HepG2 (cell line): ENCODE data around the gene TFF2. TPM values are rescaled to one million over a fixed set of nuclear protein-coding genes. Genes with fewer than 3 reads are reported as not detected.
A peak's percentile ranks its signal among the peaks of the same experiment; 100 is the strongest.

Source experiments
- ATF1 ChIP-seq: IDR thresholded peaks from 2 replicates; pipeline ENCODE4 v1.6.1; 2016; ENCODE audit warnings: mild to moderate bottlenecking, control low read depth
- DZIP1 ChIP-seq: sonication (generic); formaldehyde crosslinking; IDR thresholded peaks from 2 replicates; pipeline ENCODE4 v1.5.0; 2020; ENCODE audit warnings: mild to moderate bottlenecking, missing genetic modification reagents
- EHMT2 ChIP-seq: fragments of 200-600 bp; sonication (generic); IDR thresholded peaks from 2 replicates; pipeline ENCODE4 v1.7.0; 2017; ENCODE audit warnings: antibody characterized with exemption, low read depth, low read length, borderline replicate concordance
- ETS1 ChIP-seq: sonication (generic); formaldehyde crosslinking; IDR thresholded peaks from 2 replicates; pipeline ENCODE4 v1.4.0; 2020; ENCODE audit warnings: missing genetic modification reagents
- FOXP4 ChIP-seq: sonication (generic); formaldehyde crosslinking; IDR thresholded peaks from 2 replicates; pipeline ENCODE4 v1.4.0; 2020; ENCODE audit warnings: missing genetic modification reagents
- GMEB1 ChIP-seq: sonication (generic); formaldehyde crosslinking; IDR thresholded peaks from 2 replicates; pipeline ENCODE4 v1.5.1; 2020; ENCODE audit warnings: missing genetic modification reagents, mild to moderate bottlenecking, borderline replicate concordance
- JUND ChIP-seq: sonication (generic); formaldehyde crosslinking; IDR thresholded peaks from 2 replicates; pipeline ENCODE4 v1.8.0; 2022; ENCODE audit warnings: mild to moderate bottlenecking, missing genetic modification reagents
- KDM5B ChIP-seq: sonication (generic); formaldehyde crosslinking; IDR thresholded peaks from 2 replicates; pipeline ENCODE4 v1.4.0; 2020; ENCODE audit warnings: missing genetic modification reagents, mild to moderate bottlenecking, borderline replicate concordance
- NFIB ChIP-seq: sonication (generic); formaldehyde crosslinking; IDR thresholded peaks from 2 replicates; pipeline ENCODE4 v1.9.0; 2021; ENCODE audit warnings: missing genetic modification reagents, mild to moderate bottlenecking, borderline replicate concordance
- PRDM15 ChIP-seq: sonication (generic); formaldehyde crosslinking; IDR thresholded peaks from 2 replicates; pipeline ENCODE4 v1.4.0; 2020; ENCODE audit warnings: missing genetic modification reagents
- RARA ChIP-seq: IDR thresholded peaks from 2 replicates; pipeline ENCODE4 v1.6.1; 2016; ENCODE audit warnings: missing genetic modification reagents, missing compliant biosample characterization
- SNAPC5 ChIP-seq: sonication (generic); formaldehyde crosslinking; IDR thresholded peaks from 2 replicates; pipeline ENCODE4 v1.8.1; 2023; ENCODE audit warnings: mild to moderate bottlenecking, missing genetic modification reagents, borderline replicate concordance
- TEF ChIP-seq: sonication (generic); formaldehyde crosslinking; IDR thresholded peaks from 2 replicates; pipeline ENCODE4 v1.5.0; 2020; ENCODE audit warnings: missing genetic modification reagents
- ZFP36 ChIP-seq: fragments of 150-350 bp; IDR thresholded peaks from 2 replicates; pipeline ENCODE4 v1.6.1; 2018; ENCODE audit warnings: borderline replicate concordance, low read length, low read depth; ENCODE audit not compliant: partially characterized antibody
- ZNF576 ChIP-seq: sonication (generic); formaldehyde crosslinking; IDR thresholded peaks from 2 replicates; pipeline ENCODE4 v1.4.0; 2020; ENCODE audit warnings: mild to moderate bottlenecking, missing genetic modification reagents
- ZNF672 ChIP-seq: sonication (generic); formaldehyde crosslinking; IDR thresholded peaks from 2 replicates; pipeline ENCODE4 v1.8.1; 2022; ENCODE audit warnings: missing genetic modification reagents
- polyA plus RNA-seq, 8 experiments: library from polyadenylated mRNA; depleted of rRNA in 3 of 8; stranded (reverse) in 7 of 8; unstranded in 1 of 8; fragments of >200 nt; fragmentation: Illumina TruSeq in 4 of 8; extraction: Trizol in 4 of 8; gene quantifications; 2 replicates each; pipeline versions ENCODE4 v1.2.1 to v1.2.3, GENCODE V29; 2011 to 2016; ENCODE audit warnings: low read depth in 4 of 8, missing spikeins in 1 of 8, mixed read lengths in 1 of 8; ENCODE audit not compliant: insufficient read depth in 1 of 8
- total RNA-seq, 5 experiments: library from RNA; depleted of rRNA; stranded (reverse); fragments of >200 nt; fragmentation: Illumina TruSeq; extraction: Trizol; gene quantifications; 2 replicates each; pipeline ENCODE4 v1.2.3, GENCODE V29; 2016; ENCODE audit warnings: low read depth in 1 of 5

TFF2 gene
- total and polyA plus RNA-seq, 2 of the 13 experiments (the other 11 are each of a cell fraction or from before 2014, with no cell fraction given), result 1.5 TPM; not detected in 1

- peak; percentile 77; the same call in 1 of the 2 replicates for TF ChIP-seq EHMT2
- TF ChIP-seq ETS1 (CRISPR knock-in tag), result no peak
- TF ChIP-seq ZNF576, result no peak
- TF ChIP-seq ZFP36, result no peak
- TF ChIP-seq SNAPC5 (CRISPR knock-in tag), result no peak
- no peak for TF ChIP-seq NFIB (CRISPR knock-in tag)
- no peak for TF ChIP-seq DZIP1
- peak; percentile 97 for TF ChIP-seq RARA (CRISPR knock-in tag)
- no peak for TF ChIP-seq ZNF672
- TF ChIP-seq JUND (CRISPR knock-in tag), result no peak; the same call in 1 of the 2 replicates
- TF ChIP-seq PRDM15 (CRISPR knock-in tag), result no peak
- no peak for TF ChIP-seq TEF (CRISPR knock-in tag)
- no peak for TF ChIP-seq ATF1 (CRISPR knock-in tag)
- no peak for TF ChIP-seq KDM5B (CRISPR knock-in tag)
- TF ChIP-seq FOXP4, result peak; percentile 94
- TF ChIP-seq GMEB1 (CRISPR knock-in tag), result no peak
Observed at GRCh38 chr21:42386034-42386591, 35.3 kb upstream of the TFF2 start (continued).
